SW 1271 (cell line): ENCODE results near the gene AHRR.
"Not testable (repeated sequence)": the region's sequence is repeated elsewhere in the genome, so short reads cannot be mapped to it uniquely, and the experiment has no call there.

Experiments
- DNase-seq, 2 experiments: peaks; one replicate each; lab custom pipeline; 2025; lab: John Stamatoyannopoulos, UW

Gene AHRR

DNA sequence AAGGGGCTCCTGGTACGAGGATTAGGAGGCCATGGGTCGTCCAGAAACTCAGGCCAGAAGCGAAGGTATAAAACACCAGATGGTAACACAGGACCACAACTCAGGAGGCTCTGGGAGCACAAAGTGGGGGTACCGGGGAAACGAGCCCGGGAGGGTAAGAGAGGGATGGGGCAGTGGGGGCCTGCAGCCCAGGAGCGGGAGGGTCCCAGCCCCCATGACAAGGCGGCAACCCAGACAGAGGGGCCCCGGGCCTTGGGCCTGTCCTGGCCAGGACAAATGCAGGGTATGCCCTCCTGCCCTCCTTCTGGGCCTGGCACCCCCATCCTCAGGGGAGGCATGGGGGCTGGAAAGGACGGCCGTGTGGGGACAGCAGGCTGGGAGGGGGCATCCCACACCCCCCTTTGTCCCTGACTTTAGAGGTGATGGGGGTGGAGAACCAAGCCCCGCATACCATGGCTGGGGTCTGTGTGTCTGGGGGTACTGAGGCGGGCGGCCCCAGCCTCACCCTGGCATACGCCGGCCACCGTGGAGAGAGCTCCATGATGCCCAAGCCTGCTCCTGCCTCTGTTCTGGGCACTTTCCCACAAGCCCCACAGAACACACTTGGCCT, 74.5 kb downstream of the AHRR start:
- DNase-seq: no peak

DNA sequence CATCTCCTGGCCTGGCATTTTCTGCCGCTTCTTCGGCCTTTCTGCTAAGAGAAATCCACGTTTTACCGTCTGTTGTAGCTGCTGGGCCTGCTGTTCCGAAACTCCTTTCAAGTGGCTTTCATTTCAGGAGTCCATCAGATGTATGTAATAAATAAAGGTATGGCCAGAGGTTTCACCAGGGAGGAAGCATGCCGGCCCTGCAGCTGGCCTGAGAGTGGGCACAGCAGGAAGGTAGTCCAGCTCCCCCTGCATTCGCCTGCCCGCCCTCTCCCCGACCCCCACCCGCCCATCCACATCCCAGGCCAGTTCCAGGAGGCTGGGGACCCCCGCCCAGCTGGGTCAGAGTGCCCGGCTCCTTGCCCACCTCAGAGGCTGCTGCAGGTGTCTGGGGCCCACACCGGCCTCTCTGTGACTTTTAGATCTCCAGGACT, 75.0 kb downstream of the AHRR start:
- DNase-seq: no peak

GRCh38 chr5:398141-398474, 76.6 kb downstream of the AHRR start:
- DNase-seq: not testable (repeated sequence)

DNA sequence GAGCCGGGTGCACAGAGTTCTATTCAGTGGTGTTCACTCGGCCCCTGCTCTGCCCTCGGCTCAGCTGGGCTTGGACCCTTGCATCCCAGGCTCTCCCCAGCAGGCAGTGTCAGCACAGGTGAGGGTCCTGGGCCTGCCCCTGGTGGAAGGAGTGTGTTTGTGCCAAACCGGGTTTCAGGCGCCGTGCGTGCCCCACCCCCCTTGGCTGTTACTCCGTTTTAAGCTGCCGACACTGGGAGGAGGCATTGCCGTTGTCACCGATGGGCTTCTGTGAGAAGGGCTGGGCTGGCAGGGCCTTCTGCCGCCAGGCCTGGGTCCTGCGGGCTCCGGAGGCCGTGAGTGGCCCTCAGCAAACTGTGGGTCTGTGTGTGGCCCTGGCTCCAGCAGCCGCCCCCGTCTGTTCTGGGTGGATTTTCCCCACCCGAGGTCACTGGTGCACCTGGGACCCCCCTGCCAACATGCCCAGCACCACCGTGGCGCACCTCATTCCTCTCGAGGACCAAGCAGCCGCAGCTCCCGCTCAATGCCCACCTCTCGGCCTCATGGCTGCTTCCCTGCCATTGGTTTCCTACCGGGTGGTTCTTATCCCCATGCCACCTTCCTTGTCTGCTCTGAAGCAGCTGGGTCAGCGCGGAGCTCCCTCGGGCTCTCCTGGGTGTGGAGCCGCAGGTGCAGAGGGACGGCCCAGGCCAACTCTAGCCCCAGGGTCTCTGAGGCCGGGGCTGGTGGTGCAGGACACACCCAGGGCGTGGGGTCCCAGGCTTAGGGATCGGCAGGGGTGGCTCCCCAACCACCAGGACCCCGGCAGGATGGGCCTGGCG, 77.2 kb downstream of the AHRR start:
- DNase-seq: no peak

DNA sequence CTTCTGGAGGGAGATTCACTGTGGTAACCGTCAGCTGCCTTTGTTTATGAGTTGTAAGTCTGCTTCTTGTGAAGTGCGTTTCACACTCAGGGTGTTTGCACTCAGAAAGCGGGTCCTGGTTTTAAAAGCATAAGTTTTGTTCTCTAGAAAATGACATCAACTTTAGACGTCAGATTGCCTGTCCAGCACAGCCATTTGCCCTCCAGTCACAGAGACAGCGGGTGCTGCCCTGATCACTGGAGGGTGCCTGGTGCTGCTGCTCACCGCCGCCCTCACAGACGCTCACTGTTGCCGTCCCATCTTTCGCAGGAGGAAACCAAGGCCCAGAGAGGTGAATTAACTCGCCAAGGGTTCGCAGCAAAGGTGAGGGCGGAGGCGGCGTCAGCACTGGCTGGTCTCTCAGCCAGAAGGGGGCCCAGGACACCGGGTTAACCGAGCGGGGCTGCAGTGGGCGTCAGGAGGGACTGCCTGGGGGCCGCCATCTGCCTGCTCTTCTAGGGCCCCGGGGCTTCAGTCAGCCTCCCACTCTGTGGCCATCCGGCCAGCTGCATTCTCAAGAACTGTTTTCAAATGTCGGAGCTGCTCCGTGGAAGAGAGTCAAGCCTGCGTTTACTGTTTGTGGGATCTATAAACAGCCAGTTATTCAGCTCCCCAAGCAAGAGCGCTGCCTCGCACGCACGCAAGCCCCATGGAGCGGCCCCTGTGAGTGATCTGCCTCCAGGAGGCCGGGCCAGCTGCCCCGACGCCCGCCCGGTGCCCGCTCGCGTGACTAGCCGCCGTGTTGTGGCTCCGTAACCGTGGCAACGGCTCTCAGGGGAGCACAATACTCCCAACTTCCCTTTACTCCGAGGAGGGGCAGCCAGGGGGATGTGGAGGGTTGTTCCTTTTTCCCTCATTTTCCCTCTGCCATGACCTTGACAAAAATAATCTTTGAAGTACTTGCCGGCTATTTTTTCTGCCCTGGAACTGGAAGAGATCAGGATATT, 78.1 kb downstream of the AHRR start:
- DNase-seq: no peak

DNA sequence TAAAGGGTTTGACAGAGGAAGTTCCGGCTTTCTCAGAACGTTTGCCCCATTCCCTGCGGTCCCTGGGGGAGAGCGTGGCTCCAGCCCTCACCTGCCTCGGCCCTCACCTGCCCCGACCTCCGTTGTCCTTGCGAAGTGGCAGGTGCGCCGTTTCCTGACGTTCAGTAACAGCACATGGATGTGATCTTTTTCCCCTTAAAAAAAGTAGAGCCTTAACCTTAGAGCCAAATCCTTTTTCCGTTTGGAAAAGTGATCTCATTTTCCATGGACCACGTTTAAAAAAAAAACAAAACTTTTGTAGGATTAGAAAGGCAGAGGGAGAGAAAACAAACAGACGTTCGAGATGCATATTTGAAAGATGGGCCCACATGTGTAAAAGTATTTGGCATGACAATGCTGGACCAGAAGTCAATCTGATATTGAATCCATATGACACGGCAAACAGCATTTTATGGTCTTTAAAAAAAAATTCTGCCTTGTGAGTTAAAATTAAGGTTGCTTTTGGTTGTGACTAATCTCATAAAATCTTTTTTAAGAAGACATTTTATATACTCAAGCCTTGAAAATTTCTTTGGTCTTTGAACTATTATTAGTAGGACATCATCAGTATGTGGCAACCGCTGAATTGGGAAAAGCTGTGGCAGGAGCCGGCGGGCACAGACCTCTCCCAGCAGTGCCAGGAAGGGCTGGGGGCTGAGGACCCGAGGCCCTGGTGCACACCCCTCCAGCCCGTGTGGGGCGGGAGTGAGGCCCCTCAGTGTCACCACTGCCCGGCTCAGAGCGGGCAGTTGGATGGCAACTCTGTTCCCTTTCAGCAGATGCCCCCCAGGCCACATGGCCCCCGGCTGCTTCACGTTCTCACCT, 79.0 kb downstream of the AHRR start:
- no peak for DNase-seq

DNA sequence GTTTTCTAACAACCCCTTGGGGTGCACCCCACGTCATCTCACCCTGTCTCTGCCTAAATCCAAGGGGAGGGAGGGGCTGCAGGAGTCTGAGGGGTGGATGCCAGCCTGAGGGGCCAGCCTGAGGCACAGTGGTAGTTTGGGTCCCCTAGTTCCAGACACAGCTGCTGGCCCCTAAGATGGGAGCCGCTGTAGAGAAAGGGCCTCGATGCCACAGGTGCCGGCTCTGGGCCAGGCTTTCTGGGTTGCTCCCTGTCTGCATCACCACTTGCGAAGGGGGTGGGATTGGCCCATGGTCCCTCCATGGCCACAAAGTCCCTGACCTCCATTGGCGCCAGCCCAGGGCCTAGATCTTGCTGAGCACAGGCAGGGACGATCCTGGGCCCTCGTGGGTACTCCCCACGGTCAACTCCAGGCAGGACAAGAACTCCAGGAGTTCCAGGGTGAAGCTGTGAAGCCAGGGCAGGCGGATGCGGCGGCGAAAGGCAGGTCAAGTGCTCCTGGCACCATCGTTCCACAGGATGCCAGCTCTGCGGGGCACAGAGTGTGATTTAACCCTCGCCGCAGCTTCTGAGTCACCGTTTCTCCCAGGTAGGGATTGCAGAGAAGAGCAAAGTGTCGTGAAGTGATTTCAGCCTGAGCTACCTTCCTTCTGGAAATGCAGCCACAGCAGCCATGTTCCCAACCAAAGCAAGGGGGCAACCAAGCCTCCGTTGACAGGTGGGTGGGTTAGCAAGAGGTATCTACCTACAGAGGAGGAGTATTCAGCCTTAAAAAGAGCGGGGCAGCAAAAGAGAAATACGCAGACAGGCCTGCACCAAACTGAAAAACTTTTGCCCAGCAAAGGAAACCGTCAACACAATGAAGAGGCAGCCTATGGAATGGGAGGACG, 79.9 kb downstream of the AHRR start:
- DNase-seq: no peak

DNA sequence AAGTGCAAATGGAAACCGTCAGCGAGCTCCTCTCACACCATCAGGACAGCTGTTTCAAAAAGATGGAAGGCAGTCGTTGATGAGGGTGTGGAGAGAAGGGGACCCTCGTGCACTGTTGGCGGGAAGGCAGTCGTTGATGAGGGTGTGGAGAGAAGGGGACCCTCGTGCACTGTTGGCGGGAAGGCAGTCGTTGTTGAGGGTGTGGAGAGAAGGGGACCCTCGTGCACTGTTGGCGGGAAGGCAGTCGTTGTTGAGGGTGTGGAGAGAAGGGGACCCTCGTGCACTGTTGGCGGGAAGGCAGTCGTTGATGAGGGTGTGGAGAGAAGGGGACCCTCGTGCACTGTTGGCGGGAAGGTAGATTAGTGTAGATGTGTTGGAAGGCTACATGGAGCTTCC, 80.7 kb downstream of the AHRR start:
- not testable (repeated sequence) for DNase-seq

GRCh38 chr5:402615-403359, 81.3 kb downstream of the AHRR start:
- no peak for DNase-seq

DNA sequence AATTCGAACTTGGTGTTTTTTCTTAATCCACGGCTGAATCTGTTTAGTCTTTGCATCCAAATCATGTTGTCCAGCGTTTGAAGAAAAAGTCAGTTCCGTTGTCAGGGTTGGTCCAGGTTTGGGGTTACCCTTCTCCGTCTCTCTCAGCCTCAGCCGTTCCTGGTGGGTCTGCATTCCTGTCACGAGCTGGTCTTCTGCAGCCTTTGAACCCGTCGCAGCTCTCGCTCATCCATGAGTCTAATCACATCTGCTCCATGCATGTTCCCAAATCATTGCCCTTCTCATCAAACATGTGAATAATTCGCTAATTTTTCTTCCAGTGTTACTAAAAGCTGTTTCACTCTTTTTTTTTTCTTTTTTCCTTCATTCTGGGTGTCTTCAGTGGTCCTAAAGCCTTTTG, 82.5 kb downstream of the AHRR start:
- no peak for DNase-seq

DNA sequence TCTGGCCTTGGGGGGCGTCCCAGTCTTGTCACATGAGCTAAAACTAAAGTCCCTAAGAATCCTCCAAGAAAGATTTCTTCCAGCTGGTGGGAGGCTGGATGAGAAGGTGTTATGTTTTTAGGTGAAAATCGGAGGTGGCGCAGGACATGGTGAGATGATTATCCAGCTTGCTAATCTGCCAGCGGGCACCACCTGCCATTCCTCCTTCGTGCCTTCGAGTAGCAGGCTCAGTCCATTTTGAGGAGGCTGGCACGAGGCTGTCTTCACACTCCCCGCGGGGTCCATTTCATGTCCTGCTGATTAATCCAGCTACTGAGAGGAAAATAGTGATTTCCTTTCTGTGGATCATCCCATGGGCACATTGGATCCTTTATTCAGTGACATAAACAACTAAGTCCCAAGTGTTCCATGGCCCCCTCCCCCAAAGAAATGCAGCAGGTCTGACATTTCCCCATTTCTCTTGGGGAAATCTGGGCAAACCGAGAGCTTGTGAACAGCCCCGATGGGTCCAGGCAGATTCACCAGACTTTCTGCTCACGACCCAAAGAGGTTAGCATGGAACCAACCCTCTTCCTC, 83.2 kb downstream of the AHRR start:
- DNase-seq: no peak

- DNase-seq: no peak
Measured at GRCh38 chr5:405421-405820, 83.9 kb downstream of the AHRR start.

GRCh38 chr5:406041-406440, 84.5 kb downstream of the AHRR start:
- no peak for DNase-seq

DNA sequence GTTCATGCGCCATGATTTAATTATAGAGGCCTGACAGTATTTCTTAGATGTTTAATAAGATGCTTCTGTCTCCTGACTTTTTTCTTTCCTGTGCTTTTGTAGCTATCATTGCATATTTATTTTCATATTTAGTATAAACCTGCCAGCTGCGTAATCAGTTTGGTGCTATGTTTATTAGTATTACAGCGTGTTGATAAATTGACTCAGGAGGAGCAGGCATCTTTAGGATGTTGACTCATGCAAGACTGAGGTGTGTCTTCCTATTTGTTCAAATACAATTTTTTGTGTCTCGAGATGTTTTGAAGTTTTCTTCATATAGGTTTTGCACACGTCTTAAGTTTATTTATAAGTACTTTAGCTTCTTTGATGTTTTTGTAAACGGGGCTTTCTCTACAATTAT, 85.5 kb downstream of the AHRR start:
- DNase-seq: no peak

GRCh38 chr5:407801-408268, 86.3 kb downstream of the AHRR start:
- DNase-seq: no peak

- no peak for DNase-seq
Measured at GRCh38 chr5:410911-411517, 89.5 kb downstream of the AHRR start.

- DNase-seq: no peak
Measured at GRCh38 chr5:411728-412127, 90.2 kb downstream of the AHRR start.

DNA sequence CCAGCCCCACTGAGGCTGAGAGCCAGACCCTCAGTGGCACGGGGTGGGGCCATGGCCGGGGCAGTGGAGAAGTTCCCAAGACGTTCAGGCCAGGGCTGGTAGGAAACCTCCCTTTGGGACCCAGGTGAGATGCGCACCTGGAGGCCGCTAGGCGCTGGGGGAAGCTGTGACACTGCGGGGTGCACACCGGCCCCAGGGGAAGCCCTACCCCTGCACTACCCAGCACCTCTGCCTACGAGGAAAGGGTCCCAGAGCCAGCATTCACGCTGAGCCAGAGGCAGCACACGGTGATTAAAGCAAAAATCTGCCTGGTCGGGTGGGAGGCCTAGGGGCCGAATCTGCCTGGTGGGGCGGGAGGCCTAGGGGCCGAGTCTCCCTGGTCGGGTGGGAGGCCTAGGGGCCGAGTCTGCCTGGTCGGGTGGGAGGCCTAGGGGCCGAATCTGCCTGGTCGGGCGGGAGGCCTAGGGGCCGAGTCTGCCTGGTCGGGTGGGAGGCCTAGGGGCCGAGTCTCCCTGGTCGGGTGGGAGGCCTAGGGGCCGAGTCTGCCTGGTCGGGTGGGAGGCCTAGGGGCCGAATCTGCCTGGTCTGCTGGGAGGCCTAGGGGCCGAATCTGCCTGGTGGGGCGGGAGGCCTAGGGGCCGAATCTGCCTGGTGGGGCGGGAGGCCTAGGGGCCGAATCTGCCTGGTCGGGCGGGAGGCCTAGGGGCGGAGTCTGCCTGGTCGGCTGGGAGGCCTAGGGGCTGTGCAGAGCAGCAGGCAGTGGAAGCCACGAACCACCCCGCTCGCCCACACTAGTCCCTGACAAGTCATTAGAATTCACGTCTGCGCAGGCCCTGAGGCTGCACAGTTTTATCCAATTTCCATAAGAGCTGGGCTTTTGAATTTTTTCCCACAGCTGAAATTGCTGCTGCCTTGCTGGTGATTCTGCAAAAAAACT, 93.7 kb downstream of the AHRR start:
- not testable (repeated sequence) for DNase-seq
